Stimulated activated CD4-positive, alpha-beta T cell treated with anti-CD3 and anti-CD28 coated beads, Interleukin-4, amount 100 ng/mL, for 1 hour (primary cell): ENCODE results near the gene GABPB1.

Experiments used
- DNase-seq: peaks from one replicate; pipeline ENCODE4 v3.0.0-alpha.2; 2020

Gene GABPB1

DNA sequence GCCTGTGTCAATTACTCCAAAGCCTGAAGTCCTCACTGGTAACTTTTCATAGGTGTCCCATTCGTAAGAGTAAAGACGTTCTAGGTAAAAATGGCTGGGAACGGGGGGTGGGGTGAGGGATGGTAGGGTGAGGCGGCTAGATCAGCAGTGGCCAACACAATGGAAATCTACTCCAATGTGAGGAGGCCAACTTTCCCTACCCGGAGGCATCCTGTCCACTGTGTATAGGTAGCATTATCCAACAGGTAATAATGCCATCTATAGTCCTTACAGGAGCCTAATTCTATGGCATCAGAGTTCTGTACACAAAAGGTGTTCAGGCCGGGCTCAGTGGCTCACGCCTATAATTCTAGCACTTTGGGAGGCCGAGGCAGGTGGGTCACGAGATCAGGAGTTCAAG is 118.6 kb downstream of the GABPB1 start:
- no peak for DNase-seq

DNA sequence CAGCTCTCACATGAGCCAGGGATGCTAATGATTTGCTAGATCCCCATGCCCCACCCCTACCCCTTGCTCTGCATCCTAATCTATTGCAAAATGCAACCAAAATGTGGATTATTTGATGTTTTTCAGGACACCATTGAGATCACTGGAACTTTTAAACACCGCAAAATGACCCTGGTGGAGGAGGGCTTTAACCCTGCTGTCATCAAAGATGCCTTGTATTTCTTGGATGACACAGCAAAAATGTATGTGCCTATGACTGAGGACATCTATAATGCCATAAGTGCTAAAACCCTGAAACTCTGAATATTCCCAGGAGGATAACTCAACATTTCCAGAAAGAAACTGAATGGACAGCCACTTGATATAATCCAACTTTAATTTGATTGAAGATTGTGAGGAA is 119.2 kb downstream of the GABPB1 start:
- DNase-seq = no peak

DNA sequence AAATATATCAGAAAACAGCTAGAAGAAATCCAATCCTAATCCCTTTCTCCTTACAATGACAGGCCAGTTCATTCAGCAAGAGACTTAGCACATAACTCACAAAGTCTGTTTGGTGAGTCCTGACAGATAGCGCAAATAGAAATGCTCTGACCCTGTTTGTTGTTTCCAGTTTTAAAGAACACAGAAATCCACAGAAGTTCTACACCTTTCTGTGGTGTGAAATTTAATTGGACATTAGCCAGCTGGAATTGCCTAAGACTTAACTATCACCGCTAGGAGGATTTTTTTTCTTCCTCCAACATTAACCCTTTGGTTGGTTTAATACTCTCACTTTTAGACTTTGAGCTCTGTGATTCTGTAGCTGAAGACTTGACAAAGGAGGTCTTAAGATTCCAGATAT is 120.2 kb downstream of the GABPB1 start:
- no peak for DNase-seq

DNA sequence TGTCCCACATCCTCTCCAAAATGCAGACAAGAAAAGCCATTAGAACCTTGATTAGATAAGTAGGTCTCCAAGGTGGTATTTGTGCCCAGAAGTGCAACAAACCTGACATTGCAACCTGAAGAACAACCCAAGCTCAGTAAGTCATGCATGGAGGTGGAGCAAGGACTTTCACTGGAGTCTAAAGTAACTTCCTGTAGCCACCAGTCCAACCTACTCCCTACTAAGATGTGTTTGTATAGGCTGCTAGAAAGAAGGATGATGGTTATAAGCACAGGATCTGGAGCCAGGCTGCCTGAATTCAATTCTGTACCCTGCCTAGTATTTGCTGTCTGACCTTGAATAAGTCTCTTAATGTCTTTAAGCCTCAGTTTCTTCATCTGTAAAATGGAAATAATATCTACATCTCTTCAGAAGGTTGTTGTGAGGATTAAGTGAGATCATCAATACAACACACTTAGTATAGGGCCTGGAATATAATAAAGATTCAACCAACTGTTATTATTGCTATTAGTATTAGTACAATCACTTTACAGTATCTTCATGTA is 121.7 kb downstream of the GABPB1 start:
- DNase-seq = no peak

DNA sequence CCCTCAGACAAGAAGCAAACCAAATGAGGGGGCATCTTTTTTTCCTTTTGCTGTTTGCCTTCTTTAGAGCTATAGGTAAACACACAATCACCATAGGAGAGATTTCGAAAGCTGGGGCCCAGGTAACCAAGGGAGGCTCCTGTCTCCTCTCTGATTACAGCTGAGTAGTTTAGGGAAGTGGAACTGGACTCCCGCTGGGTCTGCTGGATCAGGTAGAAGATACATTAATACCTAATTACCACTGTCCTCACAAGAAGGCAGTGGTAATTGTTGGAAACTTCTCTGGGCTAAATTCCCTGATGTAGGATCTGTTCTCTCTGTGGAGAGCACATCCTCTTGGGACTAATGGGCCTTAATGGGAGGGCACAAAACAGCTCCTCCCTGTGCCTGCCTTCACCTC is 122.2 kb downstream of the GABPB1 start:
- DNase-seq = no peak

DNA sequence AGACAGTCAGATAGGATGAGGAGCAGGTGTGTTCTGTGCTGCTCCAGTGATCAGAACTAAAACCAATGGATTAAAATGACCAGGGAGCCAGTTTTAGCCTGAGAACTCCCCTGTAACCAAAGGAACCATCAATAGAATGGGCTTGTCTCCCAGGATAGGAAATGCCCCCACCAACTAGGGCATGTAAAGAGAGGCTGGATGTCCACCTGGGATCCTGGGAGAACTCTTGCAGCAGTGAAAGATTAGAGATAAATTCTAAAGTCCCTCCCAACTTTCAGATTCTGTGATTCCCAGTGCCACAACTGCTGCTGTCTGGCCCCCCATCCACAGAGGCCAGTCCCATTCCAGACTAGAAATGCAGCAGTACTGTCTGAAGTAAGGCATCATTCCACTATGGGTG is 123.2 kb downstream of the GABPB1 start:
- DNase-seq = no peak

DNA sequence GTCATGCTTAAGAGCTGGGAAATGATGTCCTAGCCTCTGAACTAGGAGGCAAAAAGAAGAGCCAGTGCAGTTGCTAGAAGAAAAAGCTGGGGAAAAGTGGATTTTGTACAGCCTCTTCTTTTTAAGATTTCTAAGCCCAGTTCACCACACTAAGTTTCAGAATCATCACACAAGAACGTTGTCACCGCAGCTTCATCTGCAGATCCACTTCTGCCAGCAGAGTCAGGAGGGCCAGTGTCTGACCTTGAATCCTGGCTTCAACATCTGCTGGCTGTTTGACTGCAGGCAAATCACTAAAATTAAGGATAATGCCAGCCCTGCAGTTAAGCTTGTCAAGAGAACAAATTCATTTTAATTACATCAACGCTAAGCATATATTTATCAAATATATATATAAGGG is 125.7 kb downstream of the GABPB1 start:
- no peak for DNase-seq

DNA sequence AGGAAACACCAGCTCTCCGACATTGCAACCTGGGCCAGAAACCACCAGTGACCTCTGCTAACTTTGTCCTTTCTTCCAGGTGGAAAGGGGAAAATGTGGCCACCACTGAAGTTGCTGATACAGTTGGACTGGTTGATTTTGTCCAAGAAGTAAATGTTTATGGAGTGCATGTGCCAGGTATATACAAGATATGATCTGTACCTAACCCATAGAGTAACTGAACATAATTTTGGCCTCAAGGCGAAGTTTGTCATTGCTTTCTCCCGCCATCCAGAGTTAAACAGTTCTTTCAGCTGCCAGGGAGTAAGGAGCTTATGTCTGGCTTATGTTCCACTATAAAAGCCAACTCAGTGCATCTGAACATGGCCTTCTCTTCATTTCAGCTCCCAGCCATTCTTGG is 126.1 kb downstream of the GABPB1 start:
- no peak for DNase-seq

DNA sequence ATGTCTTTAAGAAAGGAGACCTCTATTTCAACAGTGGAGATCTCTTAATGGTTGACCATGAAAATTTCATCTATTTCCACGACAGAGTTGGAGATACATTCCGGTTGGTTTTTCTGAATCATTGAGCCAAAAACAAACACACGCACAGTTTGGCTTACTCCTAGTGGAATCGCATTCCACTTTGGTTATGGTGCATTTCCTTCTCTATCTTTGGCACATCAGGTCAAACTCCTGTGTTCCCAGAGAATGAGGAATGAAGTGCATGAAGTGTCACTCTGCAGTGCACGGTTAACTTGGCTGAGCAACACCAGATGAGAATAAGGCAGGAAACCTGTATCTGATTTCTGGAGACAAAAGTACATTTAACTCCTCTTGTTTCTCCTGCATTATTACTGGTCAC is 127.9 kb downstream of the GABPB1 start:
- DNase-seq = no peak

DNA sequence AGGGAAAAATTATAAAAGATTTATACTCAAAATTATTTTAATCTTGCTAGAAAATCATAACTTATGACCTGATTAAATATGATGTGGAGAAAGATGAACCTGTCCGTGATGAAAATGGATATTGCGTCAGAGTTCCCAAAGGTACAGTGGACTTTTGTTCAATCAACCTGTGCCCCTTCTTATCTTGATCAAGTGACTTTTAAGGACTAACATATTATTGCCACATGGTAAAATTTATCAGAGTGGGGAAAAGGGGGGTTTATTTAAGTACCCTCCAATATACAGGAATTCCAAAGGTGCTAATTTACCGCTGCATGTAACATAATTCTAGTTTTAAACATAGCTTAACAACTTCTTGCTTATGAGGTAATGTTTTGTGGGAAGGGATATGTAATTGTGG is 129.1 kb downstream of the GABPB1 start:
- DNase-seq = no peak
